ENCODE measurements around the gene EXOC3.

DNA sequence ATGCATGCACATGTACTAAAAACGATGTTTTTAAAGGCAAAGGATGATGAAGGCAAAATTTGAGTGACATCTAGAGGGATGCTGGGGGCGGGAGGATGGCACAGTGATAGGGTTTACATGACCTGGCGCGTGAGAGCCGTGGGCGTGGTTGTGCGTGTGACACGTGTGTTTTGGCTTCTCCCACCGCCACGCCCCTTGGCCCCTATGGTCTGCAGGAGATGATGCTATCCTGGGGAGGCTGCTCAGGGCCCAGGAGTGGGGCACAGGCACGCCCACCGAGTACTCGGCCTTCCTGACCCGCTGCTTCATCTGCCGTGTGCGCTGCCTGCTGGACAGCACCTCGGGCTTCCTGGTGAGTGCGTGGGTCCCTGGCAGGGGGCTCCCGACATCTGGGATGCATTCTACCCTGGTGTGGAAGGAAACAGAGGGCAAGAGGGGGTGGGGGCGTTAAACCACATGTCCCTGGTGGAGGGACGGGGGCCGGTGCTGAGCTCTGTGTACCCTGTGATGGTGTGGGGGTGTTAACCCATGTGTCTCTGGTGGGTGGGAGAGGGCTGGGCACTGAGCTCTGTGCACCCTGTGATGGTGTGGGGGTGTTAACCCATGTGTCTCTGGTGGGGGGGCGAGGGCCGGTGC, 19.2 kb upstream of the EXOC3 start:
- TF ChIP-seq, protein P1, sequence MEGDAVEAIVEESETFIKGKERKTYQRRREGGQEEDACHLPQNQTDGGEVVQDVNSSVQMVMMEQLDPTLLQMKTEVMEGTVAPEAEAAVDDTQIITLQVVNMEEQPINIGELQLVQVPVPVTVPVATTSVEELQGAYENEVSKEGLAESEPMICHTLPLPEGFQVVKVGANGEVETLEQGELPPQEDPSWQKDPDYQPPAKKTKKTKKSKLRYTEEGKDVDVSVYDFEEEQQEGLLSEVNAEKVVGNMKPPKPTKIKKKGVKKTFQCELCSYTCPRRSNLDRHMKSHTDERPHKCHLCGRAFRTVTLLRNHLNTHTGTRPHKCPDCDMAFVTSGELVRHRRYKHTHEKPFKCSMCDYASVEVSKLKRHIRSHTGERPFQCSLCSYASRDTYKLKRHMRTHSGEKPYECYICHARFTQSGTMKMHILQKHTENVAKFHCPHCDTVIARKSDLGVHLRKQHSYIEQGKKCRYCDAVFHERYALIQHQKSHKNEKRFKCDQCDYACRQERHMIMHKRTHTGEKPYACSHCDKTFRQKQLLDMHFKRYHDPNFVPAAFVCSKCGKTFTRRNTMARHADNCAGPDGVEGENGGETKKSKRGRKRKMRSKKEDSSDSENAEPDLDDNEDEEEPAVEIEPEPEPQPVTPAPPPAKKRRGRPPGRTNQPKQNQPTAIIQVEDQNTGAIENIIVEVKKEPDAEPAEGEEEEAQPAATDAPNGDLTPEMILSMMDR (IDR thresholded peaks at IDR 0.05) = no peak
- no peak for TF ChIP-seq POLR2A (IDR thresholded peaks at IDR 0.05)

Measured in gastroesophageal sphincter (tissue), 3 donors.